HL-60 (cell line): ENCODE measurements around the gene HMOX2.

Experiments
- CTCF ChIP-seq: IDR thresholded peaks from one replicate; pipeline ENCODE4 v1.5.1; 2011; ENCODE audit warnings: low read length, control low read depth, inconsistent platforms; ENCODE audit not compliant: insufficient read depth
- POLR2AphosphoS5 ChIP-seq: IDR thresholded peaks from 2 replicates; pipeline ENCODE4 v1.6.1; 2012; ENCODE audit warnings: low read depth
- REST ChIP-seq: IDR thresholded peaks from 2 replicates; pipeline ENCODE4 v1.6.1; 2012; ENCODE audit warnings: low read depth; ENCODE audit not compliant: insufficient replicate concordance
- SPI1 ChIP-seq: IDR thresholded peaks from 2 replicates; pipeline ENCODE4 v1.6.1; 2012; ENCODE audit warnings: low read depth, mild to moderate bottlenecking, borderline replicate concordance

- TF ChIP-seq CTCF (no peak), SPI1 (no peak), POLR2AphosphoS5 (no peak), REST (no peak)
These were observed 48.4 kb downstream of the HMOX2 start for GRCh38 chr16:4524571-4524970.
